T-cell (primary cell): ENCODE measurements around the gene ZIK1. TPM values are rescaled to one million over a fixed set of nuclear protein-coding genes. Genes with fewer than 3 reads are reported as not detected.

ENCODE experiments used
- ATAC-seq, 4 experiments: fragments of 200-7000 bp in 3 of 4; fragments of 150-1000 bp in 1 of 4; cut with Tn5 transposase; replicated peaks in 1 of 4; 1 replicate in 3 of 4; 2 replicates in 1 of 4; pipeline ENCODE4 v1.10.0; 2021; ENCODE audit warnings: moderate library complexity in 3 of 4, mild to moderate bottlenecking in 2 of 4, moderate number of reproducible peaks in 1 of 4
- CTCF ChIA-PET, 2 donors: fragments of 300-600 bp; sonication (Branson Sonifier 250); formaldehyde crosslinking; loops; one replicate each; lab custom pipeline; 2022; ENCODE audit warnings: antibody characterized with exemption in 2 of 2; lab: Charles Lee
- POLR2A ChIA-PET, 2 donors: fragments of 300-600 bp; sonication (Branson Sonifier 250); formaldehyde crosslinking; loops; one replicate each; lab custom pipeline; 2022; ENCODE audit warnings: antibody characterized with exemption in 2 of 2; lab: Charles Lee
- DNase-seq, 35 experiments: peaks; one replicate each; pipeline versions ENCODE4 v3.0.0 to v3.0.0-alpha.2; 2013 to 2023
- H3K27ac ChIP-seq: one replicate; pipeline ENCODE4 v1.5.1; 2013; ENCODE audit warnings: low read length
- H3K27me3 ChIP-seq, 2 experiments: replicated peaks in 1 of 2; 1 replicate in 1 of 2; 2 replicates in 1 of 2; pipeline versions ENCODE4 v1.6.1 to v1.7.0; 2013; ENCODE audit warnings: low read length in 1 of 2, mixed read lengths in 1 of 2; ENCODE audit not compliant: control insufficient read depth in 2 of 2, insufficient read depth in 2 of 2; ENCODE audit errors: extremely low read depth in 1 of 2
- H3K36me3 ChIP-seq, 2 donors: 1 replicate in 1 of 2; 2 replicates in 1 of 2; pipeline versions ENCODE4 v1.6.1 to v1.7.0; 2013; ENCODE audit warnings: low read length in 1 of 2; ENCODE audit not compliant: control insufficient read depth in 2 of 2, insufficient read depth in 1 of 2; ENCODE audit errors: extremely low read depth in 1 of 2
- H3K4me1 ChIP-seq, 2 experiments: 1 replicate in 1 of 2; 2 replicates in 1 of 2; pipeline versions ENCODE4 v1.6.1 to v1.7.0; 2013; ENCODE audit warnings: low read length in 2 of 2, mixed read lengths in 1 of 2; ENCODE audit not compliant: insufficient read depth in 2 of 2, control insufficient read depth in 1 of 2; ENCODE audit errors: extremely low read depth in 1 of 2
- H3K4me3 ChIP-seq, 2 donors: 1 replicate in 1 of 2; 2 replicates in 1 of 2; pipeline versions ENCODE4 v1.5.1 to v1.7.0; 2013; ENCODE audit warnings: mild to moderate bottlenecking in 2 of 2, low read length in 1 of 2, moderate library complexity in 1 of 2; ENCODE audit not compliant: control insufficient read depth in 1 of 2; ENCODE audit errors: extremely low read depth in 1 of 2
- H3K9me3 ChIP-seq: 2 replicates; pipeline ENCODE4 v1.7.0; 2013
- H3K27ac Mint-ChIP-seq, 2 donors: one replicate each; pipeline ENCODE4 v1.8.0; 2020 to 2021; ENCODE audit warnings: mild to moderate bottlenecking in 2 of 2, mixed read lengths in 2 of 2
- H3K27me3 Mint-ChIP-seq, 2 donors: one replicate each; pipeline ENCODE4 v1.8.0; 2021 to 2022; ENCODE audit warnings: mixed read lengths in 2 of 2
- H3K36me3 Mint-ChIP-seq: one replicate; pipeline ENCODE4 v1.8.0; 2021; ENCODE audit warnings: mixed read lengths
- H3K4me1 Mint-ChIP-seq, 3 donors: one replicate each; pipeline ENCODE4 v1.8.0; 2020 to 2022; ENCODE audit warnings: mixed read lengths in 3 of 3, mild to moderate bottlenecking in 1 of 3
- H3K4me3 Mint-ChIP-seq, 3 donors: one replicate each; pipeline ENCODE4 v1.8.0; 2020 to 2022; ENCODE audit warnings: mild to moderate bottlenecking in 3 of 3, mixed read lengths in 3 of 3, moderate library complexity in 3 of 3
- H3K9me3 Mint-ChIP-seq, 3 donors: one replicate each; pipeline ENCODE4 v1.8.0; 2020 to 2022; ENCODE audit warnings: mixed read lengths in 3 of 3
- WGBS: methylation state at CpG from one replicate; pipeline ENCODE4 v1.1.5; 2013; ENCODE audit warnings: missing lambda C conversion rate; ENCODE audit not compliant: insufficient coverage; 5-methylcytosine and 5-hydroxymethylcytosine counted together
- total RNA-seq, 35 experiments: library from RNA in 6 of 35; stranded (reverse) in 6 of 35; fragments of 120-200 nt in 1 of 35; gene quantifications; one replicate each; pipeline versions ENCODE4 v1.2.1 to v1.2.4 and lab custom pipeline; 2013 to 2026

ZIK1 gene
- total RNA-seq, 5 donors from 2014 or later (not counting 1 experiment from before 2014, with no cell fraction given) = 4.9 to 10.6 (median 8.2) TPM

- H3K27me3 ChIP-seq = no peaks in the 10 kb centered on the region
- Mint-ChIP-seq H3K4me1 (peaks cover 25 to 27% (median 25%) of the 10 kb centered on the region in 3 donors), H3K27me3 (no peaks in the 10 kb centered on the region), H3K4me3 (peak within 1 kb of the TSS; percentile 73 to 88 (median 85)), H3K36me3 (peaks cover 41% of the 10 kb centered on the region), H3K9me3 (peaks cover 36 to 50% (median 40%) of the 10 kb centered on the region in 3 donors), H3K27ac (peak within 1 kb of the TSS; percentile 84 to 91)
- peak; percentile 39 to 89 (median 69) for DNase-seq
- peaks cover 6% of the 10 kb centered on the region for H3K9me3 ChIP-seq
- H3K4me1 ChIP-seq = peaks cover 2 to 16% of the 10 kb centered on the region in 2 experiments
- WGBS = 3% methylated on average over 53 of the region's 53 CpGs
- H3K36me3 ChIP-seq = peaks cover 5 to 9% of the 10 kb centered on the region in 2 donors
- peak; percentile 92 to 99 (median 98) for ATAC-seq
- H3K4me3 ChIP-seq = peak within 1 kb of the TSS; percentile 76 to 98
- ChIA-PET POLR2A (no interaction called here), CTCF (no interaction called here)
- H3K27ac ChIP-seq = peak within 1 kb of the TSS; percentile 32
Observed at GRCh38 chr19:57599761-57600383, 15.9 kb downstream of the ZIK1 start, which contains the start of gene ZNF530. TSS of gene ZNF530 (plus strand) at chr19:57599885. CDS start at chr19:57604346, 4,461 bp downstream.

- H3K4me3 ChIP-seq = no peak overlapping the region
- ATAC-seq (no peak), DNase-seq (no peak)
- ChIA-PET POLR2A (no interaction called here), CTCF (no interaction called here)
- H3K9me3 Mint-ChIP-seq = peaks cover 27 to 62% (median 44%) of the 10 kb centered on the region in 3 donors
- H3K4me1 ChIP-seq = no peaks in the 10 kb centered on the region
- H3K27me3 ChIP-seq = no peaks in the 10 kb centered on the region
- H3K36me3 ChIP-seq = peaks cover 13 to 27% of the 10 kb centered on the region in 2 donors
- peaks cover 12% of the 10 kb centered on the region for H3K9me3 ChIP-seq
- H3K27me3 Mint-ChIP-seq = no peaks in the 10 kb centered on the region
- H3K27ac ChIP-seq = no peak overlapping the region
- no peak overlapping the region for H3K27ac Mint-ChIP-seq
- no CpG with 5 or more reads among the region's 5 CpGs for WGBS
- H3K36me3 Mint-ChIP-seq = peaks cover 60% of the 10 kb centered on the region
- H3K4me3 Mint-ChIP-seq = no peak overlapping the region
- H3K4me1 Mint-ChIP-seq = no peaks in the 10 kb centered on the region
Observed at GRCh38 chr19:57606931-57607330, 23.0 kb downstream of the ZIK1 start.

GRCh38 chr19:57611113-57611512, 27.2 kb downstream of the ZIK1 start:
- CTCF ChIA-PET = no interaction called here

GRCh38 chr19:57613941-57614743, 30.2 kb downstream of the ZIK1 start, which contains the start of gene ZNF134:
TSS of gene ZNF134 (plus strand) at chr19:57614242. CDS start at chr19:57619469, 5,227 bp downstream.
- CTCF ChIA-PET = interaction anchor here in 1 of 2 donors (0.6 to 1.0 kb wide), 5 partner anchors 19 to 306 kb away, joined by 3 to 5 read pairs (median 3); partner anchors contain the start of genes ZNF211, ZNF416, ZNF419 and ZNF551
- Histone ChIP-seq H3K9me3 (peaks cover 8% of the 10 kb centered on the region), H3K27ac (peak within 1 kb of the TSS; percentile 28), H3K4me1 (peaks cover 2 to 24% of the 10 kb centered on the region in 2 experiments), H3K27me3 (no peaks in the 10 kb centered on the region), H3K36me3 (peaks cover 15 to 35% of the 10 kb centered on the region in 2 donors), H3K4me3 (peak within 1 kb of the TSS; percentile 85 to 92)
- H3K4me1 Mint-ChIP-seq = peaks cover 32 to 37% (median 33%) of the 10 kb centered on the region in 3 donors
- peaks cover 43 to 54% (median 43%) of the 10 kb centered on the region in 3 donors for H3K9me3 Mint-ChIP-seq
- peaks cover 50% of the 10 kb centered on the region for H3K36me3 Mint-ChIP-seq
- DNase-seq (peak; percentile 77 to 93 (median 88)), ATAC-seq (peak; percentile 99 to 100 (median 100))
- 2% methylated on average over 59 of the region's 64 CpGs for WGBS
- peak within 1 kb of the TSS; percentile 87 to 91 (median 89) for H3K4me3 Mint-ChIP-seq
- no peaks in the 10 kb centered on the region for H3K27me3 Mint-ChIP-seq
- POLR2A ChIA-PET = no interaction called here
- peak within 1 kb of the TSS; percentile 73 to 82 for H3K27ac Mint-ChIP-seq

More at GRCh38 chr19:57611113-57611512, 27.2 kb downstream of the ZIK1 start:
- H3K27me3 Mint-ChIP-seq = no peaks in the 10 kb centered on the region
- H3K4me1 ChIP-seq = peaks cover 2 to 24% of the 10 kb centered on the region in 2 experiments
- ATAC-seq (no peak), DNase-seq (no peak)
- H3K9me3 ChIP-seq = peaks cover 11% of the 10 kb centered on the region
- H3K36me3 Mint-ChIP-seq = peaks cover 38% of the 10 kb centered on the region
- no peak overlapping the region for H3K27ac ChIP-seq
- 83% methylated on average over 2 of the region's 4 CpGs for WGBS
- H3K27ac Mint-ChIP-seq = no peak overlapping the region
- H3K27me3 ChIP-seq = no peaks in the 10 kb centered on the region
- H3K9me3 Mint-ChIP-seq = peaks cover 22 to 48% (median 29%) of the 10 kb centered on the region in 3 donors
- POLR2A ChIA-PET = interaction anchor here in 1 of 2 donors (0.5 kb wide), 1 partner anchor 100 kb away, joined by 7 read pairs; no protein-coding TSS in a partner anchor
- H3K4me3 Mint-ChIP-seq = no peak overlapping the region
- H3K4me1 Mint-ChIP-seq = peaks cover 20 to 26% (median 22%) of the 10 kb centered on the region in 3 donors
- peaks cover 6 to 14% of the 10 kb centered on the region in 2 donors for H3K36me3 ChIP-seq
- no peak overlapping the region for H3K4me3 ChIP-seq

GRCh38 chr19:57615346-57615745, 31.4 kb downstream of the ZIK1 start:
- WGBS = no CpG with 5 or more reads among the region's 3 CpGs
- ATAC-seq (no peak), DNase-seq (no peak)
- Histone ChIP-seq H3K9me3 (peaks cover 16% of the 10 kb centered on the region), H3K4me3 (peak overlapping the region in 1 of 2 donors; percentile 92), H3K27me3 (no peaks in the 10 kb centered on the region), H3K4me1 (peaks cover 2 to 24% of the 10 kb centered on the region in 2 experiments), H3K27ac (no peak overlapping the region), H3K36me3 (peaks cover 27 to 47% of the 10 kb centered on the region in 2 donors)
- Mint-ChIP-seq H3K36me3 (peaks cover 59% of the 10 kb centered on the region), H3K4me3 (peak overlapping the region; percentile 87 to 91 (median 89)), H3K4me1 (peaks cover 32 to 37% (median 33%) of the 10 kb centered on the region in 3 donors), H3K27ac (peak overlapping the region in 1 of 2 donors; percentile 73), H3K27me3 (no peaks in the 10 kb centered on the region), H3K9me3 (peaks cover 49 to 66% (median 53%) of the 10 kb centered on the region in 3 donors)
- CTCF ChIA-PET = no interaction called here
- POLR2A ChIA-PET = no interaction called here
